A549 (cell line): ENCODE results near the gene CLMN.

ENCODE experiments used
- CEBPB ChIP-seq, 2 experiments: fragments of >200 bp in 1 of 2; sonication (Bioruptor Twin) in 1 of 2; formaldehyde crosslinking in 1 of 2; IDR thresholded peaks; 2 replicates each; pipeline ENCODE4 v1.6.1; 2012 to 2016
- CTCF ChIP-seq: fragments of >200 bp; sonication (Bioruptor Twin); formaldehyde crosslinking; IDR thresholded peaks from 3 replicates; pipeline ENCODE4 v1.5.1; 2016
- EHMT2 ChIP-seq: fragments of 200-600 bp; sonication (generic); IDR thresholded peaks from 2 replicates; pipeline ENCODE4 v1.6.1; 2016; ENCODE audit warnings: antibody characterized with exemption, low read depth, mild to moderate bottlenecking, moderate library complexity
- ELK1 ChIP-seq: fragments of 150-350 bp; IDR thresholded peaks from 2 replicates; pipeline ENCODE4 v1.6.1; 2014; ENCODE audit warnings: low read depth, mild to moderate bottlenecking, low read length
- HOXB5 ChIP-seq: fragments of 250-450 bp; sonication (Bioruptor Pico); IDR thresholded peaks from 2 replicates; pipeline ENCODE4 v1.5.0; 2020; ENCODE audit warnings: mild to moderate bottlenecking, moderate library complexity
- KDM1A ChIP-seq: fragments of 200-600 bp; sonication (generic); IDR thresholded peaks from 2 replicates; pipeline ENCODE4 v1.6.1; 2016; ENCODE audit warnings: low read depth, mild to moderate bottlenecking
- MAX ChIP-seq: IDR thresholded peaks from 2 replicates; pipeline ENCODE4 v1.6.1; 2012
- POLR2A ChIP-seq: IDR thresholded peaks from 2 replicates; pipeline ENCODE4 v1.6.1; 2012; ENCODE audit warnings: mild to moderate bottlenecking, low read length
- RAD21 ChIP-seq, 2 experiments: fragments of >200 bp in 1 of 2; sonication (Bioruptor Twin) in 1 of 2; formaldehyde crosslinking in 1 of 2; IDR thresholded peaks in 1 of 2; conservative IDR thresholded peaks in 1 of 2; 2 replicates in 1 of 2; 3 replicates in 1 of 2; pipeline ENCODE4 v1.6.1; 2012 to 2018; ENCODE audit warnings: inconsistent platforms in 1 of 2

- TF ChIP-seq CEBPB (IDR thresholded peaks at IDR 0.05) (no peak), HOXB5 (CRISPR knock-in tag) (no peak), EHMT2 (no peak), ELK1 (no peak), CTCF (no peak), POLR2A (no peak), RAD21 (conservative IDR thresholded peaks at IDR 0.05 in 1 of 2, IDR thresholded peaks at IDR 0.05 in 1 of 2) (no peak), MAX (no peak), KDM1A (no peak)
Measured at GRCh38 chr14:95240859-95241813, 78.6 kb downstream of the CLMN start.
